HG03175 (cell line): Measurements from ENCODE around the gene MYL6.
"Not testable (repeated sequence)": the region's sequence is repeated elsewhere in the genome, so short reads cannot be mapped to it uniquely, and the experiment has no call there.

Experiments
- ATAC-seq: cut with Tn5 transposase; IDR thresholded peaks from one replicate; pipeline ENCODE4 v1.9.1; 2021; ENCODE audit warnings: mild to moderate bottlenecking, moderate library complexity; ENCODE audit not compliant: unreplicated experiment

MYL6 gene

GRCh38 chr12:56189099-56189917 lies 31.1 kb downstream of the MYL6 start, which contains the start of gene SMARCC2:
SMARCC2 (minus strand) TSS chr12:56189483; CDS start chr12:56189461, 22 bp downstream.
- ATAC-seq = peak; percentile 73

- peak; percentile 42 for ATAC-seq
Observed at GRCh38 chr12:56189918-56190694, 31.9 kb downstream of the MYL6 start.

DNA sequence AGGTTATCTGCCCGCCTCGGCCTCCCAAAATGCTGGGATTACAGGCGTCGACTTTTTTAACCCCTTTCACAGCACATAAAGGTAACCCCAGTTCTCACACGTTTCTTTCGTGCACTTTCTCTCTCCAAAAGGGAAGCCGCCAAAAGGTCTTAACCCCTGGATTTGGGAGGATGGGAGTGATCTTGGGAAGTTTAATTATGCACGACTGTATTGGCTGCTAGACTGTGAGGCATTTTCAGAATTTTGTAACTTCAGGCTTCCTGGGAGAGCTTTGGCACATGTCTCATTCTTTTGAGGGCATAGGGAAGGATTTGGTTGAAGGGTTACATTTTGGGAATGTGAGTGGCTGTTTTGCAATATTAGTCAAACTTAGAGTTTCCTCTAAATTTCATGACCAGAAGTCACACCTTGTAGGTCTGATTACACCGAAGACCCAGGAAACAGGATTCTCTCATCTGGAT lies 32.6 kb downstream of the MYL6 start:
- ATAC-seq = no peak

DNA sequence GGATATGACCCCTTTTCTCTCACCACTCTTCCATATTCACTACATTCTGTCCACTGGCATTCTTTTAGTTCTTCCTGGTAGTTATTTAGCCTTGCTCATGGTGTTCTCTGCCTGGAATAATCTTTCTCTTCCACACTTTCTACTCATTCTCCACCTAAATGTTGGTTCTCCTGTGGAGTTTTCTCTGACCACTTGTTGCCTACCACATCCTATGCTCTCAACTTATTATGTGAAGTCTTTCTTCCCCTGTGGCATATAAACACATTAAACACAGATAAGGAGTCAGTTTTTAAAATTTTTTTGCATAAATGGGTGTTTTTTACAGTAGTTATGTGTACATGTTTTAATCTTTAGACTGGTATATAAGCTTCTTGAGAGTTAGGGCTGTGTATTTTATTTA lies 34.4 kb downstream of the MYL6 start:
- ATAC-seq = no peak

DNA sequence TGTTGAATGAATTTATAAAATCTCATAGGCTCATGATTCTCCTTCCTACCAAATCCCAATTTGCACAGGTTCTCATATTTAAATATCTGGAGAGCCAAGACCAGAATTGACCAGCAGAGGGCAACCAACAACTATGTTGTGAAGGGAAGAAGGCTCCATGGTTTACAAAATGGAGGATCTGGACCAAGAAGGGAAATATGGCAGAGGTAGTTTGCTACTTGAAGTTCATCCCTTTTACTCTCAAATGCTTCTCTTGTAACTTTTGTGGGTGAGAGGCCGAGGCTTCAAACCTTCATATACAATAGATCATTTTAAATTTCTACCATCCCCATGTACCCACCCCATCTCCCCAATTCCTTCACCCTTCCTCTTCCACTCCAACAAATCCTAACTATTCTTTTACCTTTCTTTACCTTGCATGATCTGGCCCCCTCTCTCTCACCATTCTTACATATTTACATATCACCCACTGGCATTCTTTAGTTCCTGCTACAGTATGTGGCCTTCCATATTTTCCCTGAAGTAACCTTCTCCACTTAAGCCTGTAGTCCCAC lies 34.9 kb downstream of the MYL6 start:
- ATAC-seq = no peak

DNA sequence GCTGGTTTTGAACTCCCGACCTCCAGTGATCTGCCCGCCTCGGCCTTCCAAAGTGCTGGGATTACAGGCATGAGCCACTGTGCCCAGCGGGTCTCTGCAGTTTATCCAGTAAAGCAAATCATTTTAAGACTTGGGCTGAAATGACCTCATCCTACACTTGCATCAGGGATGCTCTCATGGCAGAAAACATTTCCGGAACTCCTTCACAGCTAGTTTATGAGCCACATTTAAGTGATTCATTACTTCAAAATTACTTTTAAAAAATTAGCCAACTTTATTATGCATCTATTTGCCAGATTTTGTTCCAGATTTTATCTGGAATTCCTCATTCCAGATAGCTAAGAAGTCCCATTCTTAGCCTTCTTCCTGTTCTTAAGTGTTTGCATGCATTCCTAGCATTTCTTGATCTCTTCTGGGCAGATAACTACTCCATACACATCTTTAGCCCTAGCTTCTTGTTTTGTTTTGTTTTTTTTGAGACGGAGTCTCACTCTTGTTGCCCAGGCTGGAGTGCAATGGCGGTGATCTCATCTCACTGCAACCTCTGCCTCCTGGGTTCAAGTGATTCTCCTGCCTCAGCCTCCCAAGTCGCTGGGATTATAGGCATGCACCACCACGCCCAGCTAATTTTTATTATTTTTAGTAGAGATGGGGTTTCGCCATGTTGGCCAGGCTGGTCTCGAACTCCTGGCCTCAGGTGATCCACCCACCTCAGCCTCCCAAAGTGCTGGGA lies 38.8 kb downstream of the MYL6 start:
- not testable (repeated sequence) for ATAC-seq

DNA sequence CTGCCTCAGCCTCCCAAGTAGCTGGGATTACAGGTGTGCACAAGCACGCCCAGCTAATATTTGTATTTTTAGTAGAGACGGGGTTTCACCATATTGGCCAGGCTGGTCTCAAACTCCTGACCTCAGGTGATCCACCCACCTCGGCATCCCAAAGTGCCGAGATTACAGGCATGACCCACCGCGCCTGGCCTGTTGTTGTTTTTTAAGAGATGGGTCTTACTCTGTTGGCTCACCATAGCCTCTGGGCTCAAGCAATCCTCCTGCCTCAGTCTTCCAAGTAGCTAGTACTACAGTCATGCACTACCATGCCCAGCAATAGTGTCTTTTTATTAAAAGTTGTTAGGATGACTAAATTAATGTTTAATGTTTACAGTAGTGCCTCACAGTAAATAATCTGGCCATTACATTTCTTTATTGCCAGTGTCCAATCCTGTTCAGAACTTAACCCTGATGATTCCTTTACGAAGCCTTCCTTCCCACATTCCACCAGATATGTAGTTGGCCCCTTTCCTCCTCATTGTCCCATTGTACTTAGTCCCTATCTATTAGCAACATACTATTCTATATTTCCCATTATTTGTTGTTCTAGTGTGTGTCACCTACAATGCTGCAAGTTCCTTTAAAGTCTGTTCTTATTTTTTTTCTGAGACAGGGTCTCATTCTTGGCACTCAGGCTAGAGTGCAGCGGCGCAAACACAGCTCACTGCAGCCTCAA lies 39.9 kb downstream of the MYL6 start:
- ATAC-seq = no peak

DNA sequence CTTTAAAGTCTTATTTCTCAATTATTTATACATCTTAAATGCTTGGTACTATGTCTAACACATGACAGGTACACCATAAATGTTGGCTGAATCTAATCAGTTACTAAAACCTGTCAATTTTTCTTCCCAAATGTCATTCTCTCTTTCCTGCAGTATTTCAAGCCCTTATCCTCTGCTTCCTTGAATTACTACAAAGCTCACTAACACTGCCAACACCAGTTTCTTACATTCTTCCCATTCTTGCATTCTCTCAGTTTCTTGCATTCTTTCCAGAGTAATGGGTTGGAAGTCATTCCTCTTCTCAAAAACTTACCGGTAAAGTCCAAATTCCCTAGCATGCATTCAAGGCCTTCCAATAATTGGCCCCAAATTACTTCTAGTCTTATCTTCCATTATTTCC lies 40.7 kb downstream of the MYL6 start:
- no peak for ATAC-seq

DNA sequence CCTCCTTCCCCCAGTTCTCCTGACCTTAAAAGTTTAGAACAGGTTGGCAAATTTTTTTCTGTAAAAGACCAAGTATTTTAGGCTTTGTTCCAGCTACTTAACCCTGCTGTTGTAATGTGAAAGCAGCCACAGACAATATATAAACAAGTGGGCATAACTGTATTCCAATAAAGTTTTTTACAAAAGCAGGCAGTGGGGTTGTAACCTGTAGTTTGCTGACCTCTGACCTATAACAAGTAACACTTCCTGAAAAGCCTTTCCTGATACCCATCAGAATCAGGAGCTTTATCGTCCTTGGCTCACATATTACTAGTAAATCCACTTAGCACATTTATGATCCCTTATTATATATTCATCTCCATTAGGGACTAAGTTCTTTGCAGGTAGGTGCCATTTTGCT lies 44.2 kb downstream of the MYL6 start:
- no peak for ATAC-seq

DNA sequence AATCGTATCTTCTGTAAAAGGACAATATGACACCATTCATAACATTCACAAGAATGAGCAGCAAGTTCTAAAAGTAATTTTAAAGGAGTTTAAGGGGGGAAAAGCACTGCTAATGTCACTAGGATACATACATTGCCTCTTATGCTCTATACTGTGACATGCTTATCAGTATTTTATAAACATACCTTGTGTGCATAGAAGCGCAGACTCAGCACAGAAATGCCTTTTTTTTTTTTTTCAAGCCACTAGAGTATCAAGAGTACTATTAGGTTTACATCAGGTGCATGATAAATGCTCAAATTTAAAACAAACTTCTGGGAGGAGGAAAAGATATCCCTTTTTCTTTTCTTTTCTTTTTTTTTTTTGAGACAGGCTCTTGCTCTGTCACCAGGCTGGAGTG lies 44.7 kb downstream of the MYL6 start:
- no peak for ATAC-seq

DNA sequence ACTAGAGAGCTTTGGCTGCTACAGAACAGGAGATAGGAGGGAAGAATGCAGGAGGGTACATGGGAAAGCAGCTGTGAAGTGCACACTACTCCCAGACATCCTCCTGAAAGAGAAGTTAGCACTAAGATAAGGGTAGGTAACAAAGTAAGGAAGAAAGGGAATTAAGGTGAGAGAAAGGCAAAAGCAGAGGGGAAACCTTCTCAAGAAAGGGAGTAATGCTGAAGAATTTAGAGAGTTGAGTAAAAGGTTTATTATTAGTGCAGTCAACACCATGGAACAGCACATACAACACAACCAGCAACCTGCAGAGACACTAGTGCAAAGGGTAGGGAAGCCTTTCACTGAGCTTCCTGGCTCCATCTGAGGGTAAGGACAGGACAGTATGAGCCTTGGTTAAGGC lies 46.1 kb downstream of the MYL6 start:
- no peak for ATAC-seq

DNA sequence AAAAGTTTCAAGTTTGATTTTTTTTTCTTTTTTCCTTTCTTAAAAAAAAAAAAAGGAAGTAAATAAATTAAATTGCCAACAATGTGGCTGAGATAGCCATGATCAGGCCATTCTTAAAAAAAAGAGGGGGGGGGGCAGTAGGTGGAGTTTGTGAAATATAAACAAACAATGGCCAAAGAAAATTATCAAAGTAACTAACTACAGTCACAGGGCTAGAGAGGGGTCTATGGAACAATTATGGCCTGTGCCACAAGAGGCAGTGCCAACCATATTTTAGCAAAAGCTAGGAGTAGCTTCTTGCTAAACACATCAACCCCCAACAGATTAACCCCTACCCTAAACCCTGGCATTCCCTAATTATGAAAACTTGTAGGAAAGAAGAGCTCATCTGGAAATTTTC lies 47.3 kb downstream of the MYL6 start:
- no peak for ATAC-seq

DNA sequence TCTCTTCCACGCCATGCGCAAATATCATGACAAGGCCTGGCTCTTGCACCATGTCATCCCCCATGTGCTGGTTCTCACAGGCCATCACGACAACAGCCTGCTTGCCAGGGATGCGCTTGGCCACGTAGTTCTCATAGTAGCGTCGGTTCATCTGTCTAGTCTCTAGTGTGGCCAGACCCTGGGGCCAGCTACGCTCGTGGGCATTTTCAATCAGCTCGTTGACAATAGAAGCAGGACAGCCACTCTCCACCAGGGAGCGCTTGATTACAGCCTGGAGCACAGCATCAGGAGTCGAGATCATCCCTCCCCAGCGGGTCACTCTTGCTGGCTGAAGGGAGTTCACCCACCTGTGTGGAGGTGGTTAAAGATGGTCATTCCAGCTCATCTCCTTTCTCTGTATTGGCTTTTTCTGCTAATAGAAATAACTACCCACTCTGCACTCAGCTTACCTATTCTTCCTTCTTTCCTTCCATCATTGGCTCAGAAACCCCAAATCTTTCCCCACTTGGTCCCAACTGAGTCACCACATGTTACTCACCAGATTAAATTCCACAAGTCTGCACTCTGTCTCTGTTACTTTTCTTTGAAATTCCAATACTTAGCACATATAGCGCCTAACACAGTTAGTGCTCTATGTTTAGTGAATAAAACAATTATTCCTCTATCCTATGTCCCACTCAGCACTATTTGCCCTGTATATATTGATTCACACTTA lies 48.5 kb downstream of the MYL6 start:
- no peak for ATAC-seq

DNA sequence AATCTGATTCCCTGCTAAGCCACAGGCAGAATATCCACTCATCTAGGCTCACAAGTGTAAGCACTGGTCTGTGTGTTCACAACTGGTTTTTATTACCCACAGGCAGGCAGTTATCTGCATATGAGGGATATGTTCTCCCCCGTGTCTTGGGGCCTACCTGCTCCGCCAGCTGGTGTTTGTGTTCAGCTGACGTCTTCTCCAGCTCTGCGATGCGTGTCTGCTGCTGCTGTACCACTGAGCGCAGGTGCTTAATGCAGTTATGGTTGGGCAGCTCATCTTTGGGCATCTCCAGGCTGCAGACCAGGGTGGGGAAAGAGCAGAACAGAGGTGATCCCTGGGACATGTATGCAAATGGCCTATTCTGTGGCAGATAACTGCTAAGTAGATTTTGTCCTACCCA lies 49.8 kb downstream of the MYL6 start:
- ATAC-seq = no peak
